Panc1 (cell line): Measurements from ENCODE around the gene MEF2A. TPM values are rescaled to one million over a fixed set of nuclear protein-coding genes. Genes with fewer than 3 reads are reported as not detected.

Experiments used
- ATAC-seq: fragments of 200-7000 bp; cut with Tn5 transposase; 2 replicates; pipeline ENCODE4 v1.9.1; 2020; ENCODE audit warnings: mild to moderate bottlenecking, moderate library complexity
- BruUV-seq: library from RNA; stranded (reverse); fragments of 400-500 nt; replicated peaks from 2 replicates; lab custom pipeline; 2021; lab: Mats Ljungman, UMichigan
- CTCF ChIA-PET: fragments of 300-600 bp; sonication (Branson Sonifier 250); formaldehyde crosslinking; loops from one replicate; lab custom pipeline; 2022; ENCODE audit warnings: antibody characterized with exemption; lab: Charles Lee
- POLR2A ChIA-PET: fragments of 300-600 bp; sonication (Branson Sonifier 250); formaldehyde crosslinking; loops from one replicate; lab custom pipeline; 2022; ENCODE audit warnings: antibody characterized with exemption; lab: Charles Lee
- DNase-seq: peaks from one replicate; pipeline ENCODE4 v3.0.0-alpha.2; 2010; ENCODE audit warnings: low read depth, low spot score
- H3K27ac ChIP-seq: 2 replicates; pipeline ENCODE4 v1.5.1; 2011; ENCODE audit warnings: mild to moderate bottlenecking, low read length, inconsistent platforms
- H3K27me3 ChIP-seq: fragments of 200-500 bp; sonication (Bioruptor generic); 2 replicates; pipeline ENCODE4 v1.6.0; 2014; ENCODE audit warnings: low read length, inconsistent platforms; ENCODE audit not compliant: control insufficient read depth, insufficient read depth
- H3K36me3 ChIP-seq: fragments of 200-500 bp; sonication (Bioruptor generic); 2 replicates; pipeline ENCODE4 v1.5.1; 2014; ENCODE audit warnings: inconsistent platforms, mild to moderate bottlenecking, low read length, moderate library complexity; ENCODE audit not compliant: control insufficient read depth, insufficient read depth
- H3K4me1 ChIP-seq: 2 replicates; pipeline ENCODE4 v1.5.1; 2011; ENCODE audit warnings: inconsistent platforms, mild to moderate bottlenecking, low read length, moderate library complexity; ENCODE audit not compliant: control insufficient read depth, insufficient read depth
- H3K4me3 ChIP-seq, 2 experiments: 2 replicates each; pipeline ENCODE4 v1.5.1; 2011 to 2012; ENCODE audit warnings: low read depth in 2 of 2, low read length in 2 of 2, mild to moderate bottlenecking in 2 of 2, inconsistent platforms in 1 of 2, moderate library complexity in 1 of 2
- H3K9me3 ChIP-seq: fragments of 200-500 bp; sonication (Bioruptor generic); 2 replicates; pipeline ENCODE4 v1.5.1; 2014; ENCODE audit warnings: low read depth, mild to moderate bottlenecking, inconsistent platforms, low read length, moderate library complexity; ENCODE audit not compliant: control insufficient read depth, insufficient read depth
- CTCF ChIP-seq: fragments of 450-650 bp; IDR thresholded peaks from 2 replicates; pipeline ENCODE4 v1.5.1; 2017; ENCODE audit warnings: mild to moderate bottlenecking
- POLR2AphosphoS5 ChIP-seq: IDR thresholded peaks from 2 replicates; pipeline ENCODE4 v1.6.1; 2012; ENCODE audit warnings: mild to moderate bottlenecking, low read depth, low read length, moderate library complexity
- REST ChIP-seq, 2 experiments: IDR thresholded peaks; 2 replicates each; pipeline ENCODE4 v1.6.1; 2011 to 2012; ENCODE audit warnings: low read depth in 2 of 2, control low read depth in 1 of 2, low read length in 1 of 2, mild to moderate bottlenecking in 1 of 2, moderate library complexity in 1 of 2; ENCODE audit not compliant: insufficient read depth in 1 of 2
- SIN3A ChIP-seq: IDR thresholded peaks from 2 replicates; pipeline ENCODE4 v1.6.1; 2012; ENCODE audit warnings: low read depth, mild to moderate bottlenecking, low read length, moderate library complexity, borderline replicate concordance; ENCODE audit not compliant: insufficient read depth
- TCF7L2 ChIP-seq: IDR thresholded peaks from 2 replicates; pipeline ENCODE4 v1.6.1; 2011; ENCODE audit warnings: mild to moderate bottlenecking, low read depth, low read length, inconsistent platforms
- in situ Hi-C: cut with HindIII; loops from 2 replicates; pipeline ENCODE4 v1.10.0; 2016; ENCODE audit warnings: low sequenced_read_pairs, low pct_unique_long_range_greater_than_20kb
- intact Hi-C: fragments of 100-400 bp; cut with micrococcal nuclease; formaldehyde crosslinking; loops from one replicate; pipeline ENCODE4 v1.10.0; 2022; ENCODE audit not compliant: unreplicated experiment
- total RNA-seq: library from RNA; stranded (reverse); gene quantifications from one replicate; pipeline ENCODE4 v1.2.1, GENCODE V29; 2021; ENCODE audit not compliant: unreplicated experiment

MEF2A gene
- total RNA-seq, 1 experiment from 2014 or later: 31.1 TPM

- no peak for TF ChIP-seq POLR2AphosphoS5
- TF ChIP-seq REST (IDR thresholded peaks at IDR 0.05; ENCODE audit: insufficient read depth in 1 of 2, low read depth in 2 of 2, low read length in 1 of 2): no peak
- TF ChIP-seq CTCF: no peak
- TF ChIP-seq SIN3A: no peak
- TF ChIP-seq TCF7L2: no peak
- BruUV-seq: no TSS peak
- no peak overlapping the region for H3K4me3 ChIP-seq
- no peak for DNase-seq
- H3K4me1 ChIP-seq: no peaks in the 10 kb centered on the region
- no peaks in the 10 kb centered on the region for H3K9me3 ChIP-seq
- no peaks in the 10 kb centered on the region for H3K27me3 ChIP-seq
- no peak for ATAC-seq
- POLR2A ChIA-PET: no interaction called here
- H3K27ac ChIP-seq: no peak overlapping the region
- intact Hi-C loops: no loop called here
- no peaks in the 10 kb centered on the region for H3K36me3 ChIP-seq
- CTCF ChIA-PET: no interaction called here
- in situ Hi-C loops: no loop called here
These were observed 160.5 kb downstream of the MEF2A start for GRCh38 chr15:99726333-99726732.

- POLR2A ChIA-PET: no interaction called here
- no TSS peak for BruUV-seq
- in situ Hi-C loops (no loop called here), intact Hi-C loops (no loop called here)
- no peak for ATAC-seq
- H3K4me3 ChIP-seq: no peak overlapping the region
- H3K9me3 ChIP-seq: no peaks in the 10 kb centered on the region
- no peak for TF ChIP-seq POLR2AphosphoS5
- no peak for TF ChIP-seq SIN3A
- TF ChIP-seq TCF7L2: no peak
- no peak for TF ChIP-seq CTCF
- TF ChIP-seq REST (IDR thresholded peaks at IDR 0.05; ENCODE audit: insufficient read depth in 1 of 2, low read depth in 2 of 2, low read length in 1 of 2): no peak
- H3K27me3 ChIP-seq: no peaks in the 10 kb centered on the region
- CTCF ChIA-PET: no interaction called here
- no peak for DNase-seq
- peaks cover 4% of the 10 kb centered on the region; the same call in 1 of the 2 replicates for H3K4me1 ChIP-seq
- no peak overlapping the region for H3K27ac ChIP-seq
- no peaks in the 10 kb centered on the region for H3K36me3 ChIP-seq
These were observed 161.5 kb downstream of the MEF2A start for GRCh38 chr15:99727330-99727729.
